Endothelial cell of umbilical vein (primary cell): ENCODE measurements around the gene ADARB1. TPM values are rescaled to one million over a fixed set of nuclear protein-coding genes. Genes with fewer than 3 reads are reported as not detected.

Source experiments
- BruUV-seq: library from RNA; stranded (reverse); fragments of 400-500 nt; replicated peaks from 2 replicates; lab custom pipeline; 2021; lab: Mats Ljungman, UMichigan
- CTCF ChIA-PET: fragments of 300-600, 350-600 bp; sonication (Branson Sonifier 250); formaldehyde crosslinking; loops from one replicate; lab custom pipeline; 2021; ENCODE audit warnings: antibody characterized with exemption, inconsistent platforms; lab: Charles Lee
- POLR2A ChIA-PET: fragments of 300-600, 350-600 bp; sonication (Branson Sonifier 250); formaldehyde crosslinking; loops from one replicate; lab custom pipeline; 2021; ENCODE audit warnings: antibody characterized with exemption, inconsistent platforms; lab: Charles Lee
- DNase-seq: peaks from one replicate; pipeline ENCODE4 v3.0.0-alpha.2; 2011; ENCODE audit warnings: low read depth, low spot score
- FAIRE-seq: peaks from 2 replicates; lab custom pipeline; 2011; peaks lifted over from hg19 to GRCh38; lab: Jason Lieb, UNC
- H2AFZ ChIP-seq: 2 replicates; pipeline ENCODE4 v1.6.0; 2012; ENCODE audit warnings: low read depth, low read length, control low read depth, inconsistent platforms
- H3K27ac ChIP-seq: 2 replicates; pipeline ENCODE4 v1.5.1; 2011; ENCODE audit warnings: low read depth, mild to moderate bottlenecking, control low read depth, low read length, moderate library complexity; ENCODE audit not compliant: insufficient read depth
- H3K27me3 ChIP-seq, 2 experiments: 2 replicates each; pipeline versions ENCODE4 v1.6.0 to v1.6.1; 2011; ENCODE audit warnings: low read length in 2 of 2, mixed read lengths in 1 of 2; ENCODE audit not compliant: control insufficient read depth in 2 of 2, insufficient read depth in 2 of 2
- H3K36me3 ChIP-seq, 2 experiments: 2 replicates in 1 of 2; 3 replicates in 1 of 2; pipeline ENCODE4 v1.5.1; 2011; ENCODE audit warnings: low read length in 2 of 2, mild to moderate bottlenecking in 1 of 2, moderate library complexity in 1 of 2; ENCODE audit not compliant: control insufficient read depth in 2 of 2, insufficient read depth in 2 of 2; ENCODE audit errors: extremely low read depth in 1 of 2
- H3K4me1 ChIP-seq: 3 replicates; pipeline ENCODE4 v1.5.1; 2011; ENCODE audit warnings: mild to moderate bottlenecking, low read length; ENCODE audit not compliant: control insufficient read depth, insufficient read depth; ENCODE audit errors: extremely low read depth
- H3K4me2 ChIP-seq: 2 replicates; pipeline ENCODE4 v1.6.1; 2011; ENCODE audit warnings: low read length, control low read depth, mixed read lengths; ENCODE audit not compliant: insufficient read depth
- H3K4me3 ChIP-seq, 3 experiments: fragments of 200-600 bp in 1 of 3; sonication (generic), shearing (Covaris generic) in 1 of 3; replicated peaks in 1 of 3; 2 replicates each; pipeline ENCODE4 v1.5.1; 2011 to 2016; ENCODE audit warnings: control low read depth in 3 of 3, low read length in 3 of 3, mild to moderate bottlenecking in 2 of 3, inconsistent platforms in 1 of 3, low read depth in 1 of 3, moderate library complexity in 1 of 3; ENCODE audit not compliant: insufficient read depth in 1 of 3
- H3K79me2 ChIP-seq: 2 replicates; pipeline ENCODE4 v1.6.0; 2012; ENCODE audit warnings: low read length, inconsistent platforms; ENCODE audit not compliant: control insufficient read depth, insufficient read depth
- H3K9ac ChIP-seq: replicated peaks from 2 replicates; pipeline ENCODE3; 2011; ENCODE audit warnings: low read length, control low read depth; ENCODE audit not compliant: insufficient read depth; ENCODE audit errors: extremely low read depth
- H3K9me1 ChIP-seq: replicated peaks from 3 replicates; pipeline ENCODE4 v1.6.0; 2011; ENCODE audit warnings: mild to moderate bottlenecking, low read length; ENCODE audit not compliant: control insufficient read depth, insufficient read depth; ENCODE audit errors: extremely low read depth
- H3K9me3 ChIP-seq: replicated peaks from 2 replicates; pipeline ENCODE4 v1.5.1; 2012; ENCODE audit warnings: low read length, inconsistent platforms; ENCODE audit not compliant: control insufficient read depth, insufficient read depth
- H4K20me1 ChIP-seq: replicated peaks from 2 replicates; pipeline ENCODE3; 2011; ENCODE audit warnings: mild to moderate bottlenecking, low read length; ENCODE audit not compliant: control insufficient read depth, insufficient read depth; ENCODE audit errors: extremely low read depth
- EZH2 ChIP-seq: IDR thresholded peaks from 2 replicates; pipeline ENCODE4 v1.6.1; 2012; ENCODE audit warnings: borderline replicate concordance, low read depth, mild to moderate bottlenecking, moderate library complexity, low read length, inconsistent platforms; ENCODE audit not compliant: severe bottlenecking
- FOS ChIP-seq: IDR thresholded peaks from 2 replicates; pipeline ENCODE4 v1.6.1; 2011; ENCODE audit warnings: mild to moderate bottlenecking, low read length, moderate library complexity, borderline replicate concordance; ENCODE audit not compliant: insufficient read depth
- GATA2 ChIP-seq: IDR thresholded peaks from 2 replicates; pipeline ENCODE4 v1.7.0; 2011; ENCODE audit warnings: low read depth, mild to moderate bottlenecking, moderate library complexity, mixed read lengths, low read length; ENCODE audit not compliant: insufficient read length, insufficient read depth
- MYC ChIP-seq: IDR thresholded peaks from one replicate; pipeline ENCODE4 v1.6.1; 2011; ENCODE audit warnings: mild to moderate bottlenecking, low read depth, low read length
- POLR2A ChIP-seq: IDR thresholded peaks from 2 replicates; pipeline ENCODE4 v1.6.1; 2012; ENCODE audit warnings: low read depth, mild to moderate bottlenecking, control low read depth, low read length
- POLR2AphosphoS5 ChIP-seq: IDR thresholded peaks from 2 replicates; pipeline ENCODE4 v1.6.1; 2012; ENCODE audit warnings: low read depth, mild to moderate bottlenecking, control low read depth, low read length, moderate library complexity; ENCODE audit not compliant: insufficient read depth
- dilution Hi-C: fragments of 300-500 bp; cut with MboI; formaldehyde crosslinking; loops from one replicate; pipeline ENCODE4 v1.15.0; 2019; ENCODE audit warnings: low sequenced_read_pairs; ENCODE audit not compliant: extremely low pct_ligation_motif_present
- intact Hi-C: fragments of 100-400 bp; cut with micrococcal nuclease; formaldehyde crosslinking; loops from one replicate; pipeline ENCODE4 v1.10.0; 2022
- polyA plus RNA-seq, 4 experiments: library from polyadenylated mRNA; depleted of rRNA in 3 of 4; stranded (reverse) in 3 of 4; unstranded in 1 of 4; fragments of >200 nt; gene quantifications; 2 replicates each; pipeline versions ENCODE4 v1.2.1 to v1.2.3, GENCODE V29; 2011 to 2012; ENCODE audit warnings: missing spikeins in 1 of 4
- total RNA-seq: library from RNA; stranded (reverse); gene quantifications from 2 replicates; pipeline ENCODE4 v1.2.3, GENCODE V29; 2021
- TF ChIP-seq, protein P1 (sequence below): IDR thresholded peaks from 2 replicates; pipeline ENCODE4 v1.6.1; 2011; ENCODE audit not compliant: insufficient read depth, insufficient read length
- TF ChIP-seq, protein P2 (sequence below), 2 donors: IDR thresholded peaks; 1 replicate in 1 of 2; 2 replicates in 1 of 2; pipeline ENCODE4 v1.5.1; 2011; ENCODE audit warnings: low read length in 2 of 2, mild to moderate bottlenecking in 2 of 2, moderate library complexity in 2 of 2, control low read depth in 1 of 2, inconsistent platforms in 1 of 2, low read depth in 1 of 2; ENCODE audit not compliant: insufficient read depth in 1 of 2; ENCODE audit errors: extremely low read depth in 1 of 2

ADARB1 gene
- total and polyA plus RNA-seq, 2 donors (not counting 3 experiments of a cell fraction or from before 2014, with no cell fraction given), result 32.5 to 54.3 TPM

GRCh38 chr21:45149021-45149420 lies 74.6 kb downstream of the ADARB1 start:
- Histone ChIP-seq H2AFZ (no peak overlapping the region), H3K79me2 (no peaks in the 10 kb centered on the region), H3K27ac (no peak overlapping the region), H3K36me3 (peaks cover 0 to 10% of the 10 kb centered on the region in 2 experiments), H3K9me1 (no peaks in the 10 kb centered on the region), H3K9me3 (no peaks in the 10 kb centered on the region), H3K4me2 (no peak overlapping the region), H4K20me1 (no peaks in the 10 kb centered on the region), H3K4me1 (no peaks in the 10 kb centered on the region), H3K9ac (no peak overlapping the region), H3K4me3 (no peak overlapping the region), H3K27me3 (no peaks in the 10 kb centered on the region)
- dilution Hi-C loops (loop anchor here (25.0 kb wide), 1 partner anchor 212 kb away; the partner anchor contains the start of gene SLX9), intact Hi-C loops (loop anchor here (10.0 kb wide), 1 partner anchor 446 kb away; no protein-coding TSS in a partner anchor)
- no TSS peak for BruUV-seq
- TF ChIP-seq POLR2A (no peak), POLR2AphosphoS5 (no peak), FOS (no peak), GATA2 (no peak), MYC (no peak), EZH2 (no peak)
- TF ChIP-seq, protein P1, sequence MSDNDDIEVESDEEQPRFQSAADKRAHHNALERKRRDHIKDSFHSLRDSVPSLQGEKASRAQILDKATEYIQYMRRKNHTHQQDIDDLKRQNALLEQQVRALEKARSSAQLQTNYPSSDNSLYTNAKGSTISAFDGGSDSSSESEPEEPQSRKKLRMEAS, result no peak
- TF ChIP-seq, protein P2, sequence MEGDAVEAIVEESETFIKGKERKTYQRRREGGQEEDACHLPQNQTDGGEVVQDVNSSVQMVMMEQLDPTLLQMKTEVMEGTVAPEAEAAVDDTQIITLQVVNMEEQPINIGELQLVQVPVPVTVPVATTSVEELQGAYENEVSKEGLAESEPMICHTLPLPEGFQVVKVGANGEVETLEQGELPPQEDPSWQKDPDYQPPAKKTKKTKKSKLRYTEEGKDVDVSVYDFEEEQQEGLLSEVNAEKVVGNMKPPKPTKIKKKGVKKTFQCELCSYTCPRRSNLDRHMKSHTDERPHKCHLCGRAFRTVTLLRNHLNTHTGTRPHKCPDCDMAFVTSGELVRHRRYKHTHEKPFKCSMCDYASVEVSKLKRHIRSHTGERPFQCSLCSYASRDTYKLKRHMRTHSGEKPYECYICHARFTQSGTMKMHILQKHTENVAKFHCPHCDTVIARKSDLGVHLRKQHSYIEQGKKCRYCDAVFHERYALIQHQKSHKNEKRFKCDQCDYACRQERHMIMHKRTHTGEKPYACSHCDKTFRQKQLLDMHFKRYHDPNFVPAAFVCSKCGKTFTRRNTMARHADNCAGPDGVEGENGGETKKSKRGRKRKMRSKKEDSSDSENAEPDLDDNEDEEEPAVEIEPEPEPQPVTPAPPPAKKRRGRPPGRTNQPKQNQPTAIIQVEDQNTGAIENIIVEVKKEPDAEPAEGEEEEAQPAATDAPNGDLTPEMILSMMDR (IDR thresholded peaks at IDR 0.05; ENCODE audit: extremely low read depth in 1 of 2, insufficient read depth in 1 of 2, low read depth in 1 of 2, low read length in 2 of 2), result no peak
- FAIRE-seq (no peak), DNase-seq (no peak)
- POLR2A ChIA-PET, result no interaction called here
- CTCF ChIA-PET, result interaction anchor here (0.9 to 1.2 kb wide), 3 partner anchors 9 to 12 kb away, joined by 3 to 12 read pairs (median 5); no protein-coding TSS in a partner anchor
